GM12878 (cell line): Measurements from ENCODE around the gene SMPD3. TPM values are rescaled to one million over a fixed set of nuclear protein-coding genes. Genes with fewer than 3 reads are reported as not detected.

Experiments
- ATAC-seq: fragments of 200-7000 bp; cut with Tn5 transposase; 3 replicates; pipeline ENCODE4 v1.9.1; 2020; ENCODE audit warnings: mild to moderate bottlenecking, moderate library complexity
- BruUV-seq: library from RNA; stranded (reverse); fragments of 400-500 nt; replicated peaks from 2 replicates; lab custom pipeline; 2021; lab: Mats Ljungman, UMichigan
- CTCF ChIA-PET: fragments of 300-600 bp; sonication (Branson Sonifier 250); formaldehyde crosslinking; extraction: SDS; loops from one replicate; lab custom pipeline; 2021; ENCODE audit warnings: inconsistent platforms; lab: Yijun Ruan, JAX
- POLR2A ChIA-PET: fragments of 350-600 bp; formaldehyde crosslinking; extraction: SDS; loops from one replicate; lab custom pipeline; 2021; ENCODE audit warnings: inconsistent platforms; lab: Charles Lee
- RAD21 ChIA-PET: fragments of 300-600 bp; sonication (Branson Sonifier 250); formaldehyde crosslinking; loops from one replicate; lab custom pipeline; 2023; ENCODE audit warnings: antibody characterized with exemption; ENCODE audit not compliant: unreplicated experiment; lab: Charles Lee
- SMC1A ChIA-PET: fragments of 300-600 bp; sonication (Branson Sonifier 250); formaldehyde crosslinking; loops from one replicate; lab custom pipeline; 2023; ENCODE audit not compliant: unreplicated experiment, uncharacterized antibody; lab: Charles Lee
- DNase-seq: peaks from one replicate; pipeline ENCODE4 v3.0.0-alpha.2; 2011; ENCODE audit warnings: low read depth, low spot score
- FAIRE-seq: peaks from 3 replicates; lab custom pipeline; 2011; peaks lifted over from hg19 to GRCh38; lab: Jason Lieb, UNC
- H2AFZ ChIP-seq: 2 replicates; pipeline ENCODE4 v1.6.0; 2011; ENCODE audit warnings: low read depth, low read length, control low read depth; ENCODE audit not compliant: control insufficient read depth
- H3K27ac ChIP-seq: 2 replicates; pipeline ENCODE4 v1.5.1; 2011; ENCODE audit warnings: control low read depth; ENCODE audit not compliant: control insufficient read depth, insufficient read depth
- H3K27me3 ChIP-seq, 2 experiments: replicated peaks in 1 of 2; 2 replicates each; pipeline versions ENCODE4 v1.6.0 to v1.6.1; 2011; ENCODE audit warnings: low read length in 1 of 2; ENCODE audit not compliant: control insufficient read depth in 2 of 2, insufficient read depth in 2 of 2
- H3K36me3 ChIP-seq, 2 experiments: 2 replicates each; pipeline ENCODE4 v1.5.1; 2011; ENCODE audit warnings: low read length in 1 of 2; ENCODE audit not compliant: control insufficient read depth in 2 of 2, insufficient read depth in 2 of 2
- H3K4me1 ChIP-seq: 2 replicates; pipeline ENCODE4 v1.6.1; 2011; ENCODE audit warnings: mild to moderate bottlenecking, low read length, moderate library complexity, mixed read lengths; ENCODE audit not compliant: control insufficient read depth, insufficient read depth
- H3K4me2 ChIP-seq: 2 replicates; pipeline ENCODE4 v1.6.0; 2011; ENCODE audit warnings: control low read depth; ENCODE audit not compliant: control insufficient read depth, insufficient read depth
- H3K4me3 ChIP-seq: fragments of 200-600 bp; sonication (generic); 2 replicates; pipeline ENCODE4 v1.5.1; 2016
- H3K79me2 ChIP-seq: 2 replicates; pipeline ENCODE4 v1.6.0; 2011; ENCODE audit warnings: low read length; ENCODE audit not compliant: control insufficient read depth, insufficient read depth
- H3K9ac ChIP-seq: 2 replicates; pipeline ENCODE4 v1.8.0; 2011; ENCODE audit warnings: low read length, control low read depth, mixed read lengths; ENCODE audit not compliant: control insufficient read depth, insufficient read depth
- H3K9me3 ChIP-seq: replicated peaks from 3 replicates; pipeline ENCODE4 v1.5.1; 2011; ENCODE audit warnings: mild to moderate bottlenecking, low read length; ENCODE audit not compliant: control insufficient read depth, insufficient read depth
- H4K20me1 ChIP-seq: 2 replicates; pipeline ENCODE4 v1.6.0; 2011; ENCODE audit not compliant: control insufficient read depth, insufficient read depth
- EGR1 ChIP-seq, 2 experiments: IDR thresholded peaks; 1 replicate in 1 of 2; 2 replicates in 1 of 2; pipeline ENCODE4 v1.6.1; 2011 to 2012; ENCODE audit warnings: low read depth in 2 of 2, low read length in 2 of 2, borderline replicate concordance in 1 of 2, mild to moderate bottlenecking in 1 of 2, moderate library complexity in 1 of 2
- ESRRA ChIP-seq: IDR thresholded peaks from 2 replicates; pipeline ENCODE4 v1.6.1; 2012; ENCODE audit warnings: mild to moderate bottlenecking, low read length, improper control_type of control experiment
- SREBF2 ChIP-seq: IDR thresholded peaks from 2 replicates; pipeline ENCODE4 v1.6.1; 2012; ENCODE audit warnings: mild to moderate bottlenecking, low read length
- SUZ12 ChIP-seq: fragments of 200-600 bp; sonication (generic); IDR thresholded peaks from one replicate; pipeline ENCODE4 v1.6.1; 2018; ENCODE audit warnings: antibody characterized with exemption, mild to moderate bottlenecking; ENCODE audit not compliant: unreplicated experiment
- ZNF274 ChIP-seq: IDR thresholded peaks from one replicate; pipeline ENCODE4 v1.8.0; 2011; ENCODE audit not compliant: insufficient read length, insufficient read depth
- ZZZ3 ChIP-seq: IDR thresholded peaks from 2 replicates; pipeline ENCODE4 v1.6.1; 2011; ENCODE audit warnings: low read depth; ENCODE audit not compliant: control insufficient read depth, insufficient read length
- WGBS: methylation state at CpG from one replicate; pipeline ENCODE4 v1.1.6; 2016; ENCODE audit warnings: low lambda C conversion rate; ENCODE audit not compliant: insufficient replicate concordance, insufficient coverage; ENCODE audit errors: missing lambda C conversion rate; 5-methylcytosine and 5-hydroxymethylcytosine counted together
- in situ Hi-C: fragments of 300-500 bp; cut with MboI; formaldehyde crosslinking; loops from 9 replicates; pipeline ENCODE4 v1.14.3; 2018; ENCODE audit warnings: mixed read lengths
- intact Hi-C: fragments of 100-400 bp; cut with micrococcal nuclease; formaldehyde crosslinking; loops from one replicate; pipeline ENCODE4 v1.14.2; 2022; ENCODE audit not compliant: unreplicated experiment
- polyA plus RNA-seq, 11 experiments: library from polyadenylated mRNA; depleted of rRNA in 4 of 11; unstranded in 6 of 11; stranded (reverse) in 5 of 11; fragments of >200 nt; fragmentation: Nextera tagmentation in 4 of 11; fragmentation: Illumina TruSeq in 1 of 11; extraction: Ambion mirVana in 4 of 11; extraction: Trizol in 1 of 11; gene quantifications; 1 replicate in 1 of 11; 2 replicates in 10 of 11; pipeline versions ENCODE4 v1.2.1 to v1.2.3, GENCODE V29; 2011 to 2016; ENCODE audit warnings: inconsistent platforms in 2 of 11, missing spikeins in 2 of 11, low read depth in 1 of 11
- total RNA-seq, 4 experiments: library from RNA; depleted of rRNA in 3 of 4; stranded (reverse); fragments of >200 nt in 3 of 4; fragmentation: Illumina TruSeq in 1 of 4; extraction: Trizol in 1 of 4; gene quantifications; 2 replicates each; pipeline versions ENCODE4 v1.2.1 to v1.2.3, GENCODE V29; 2013 to 2021
- TF ChIP-seq, protein P1 (sequence below): fragments of 450-650 bp; formaldehyde crosslinking; IDR thresholded peaks from 2 replicates; pipeline ENCODE4 v1.5.0; 2022; ENCODE audit warnings: mild to moderate bottlenecking, missing genetic modification characterization

The SMPD3 gene
- total and polyA plus RNA-seq, 10 of the 15 experiments (the other 5 are each of a cell fraction or from before 2014, with no cell fraction given), result 0.04 to 2.0 (median 1.2) TPM

DNA sequence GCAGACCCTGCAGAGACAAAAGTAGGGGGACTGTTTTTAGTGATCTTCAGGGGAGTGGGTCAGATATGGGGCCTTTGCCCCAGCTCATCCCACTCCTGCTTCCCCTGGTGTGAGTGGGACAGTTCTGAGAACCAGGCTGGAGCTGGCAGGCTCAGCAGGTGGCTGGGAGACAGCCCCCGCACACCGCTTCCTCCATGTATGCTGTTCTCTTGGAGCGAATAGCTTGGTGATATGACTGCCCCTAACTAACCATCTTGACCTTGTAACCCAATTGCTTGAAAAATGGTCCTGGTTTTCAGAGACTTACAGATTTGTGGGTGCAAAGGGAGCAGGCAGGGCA lies 76.0 kb downstream of the SMPD3 start:
- Histone ChIP-seq H3K4me3 (no peak overlapping the region), H3K27ac (no peak overlapping the region), H4K20me1 (no peaks in the 10 kb centered on the region), H3K27me3 (no peaks in the 10 kb centered on the region; a peak in 2 of 4 replicates), H2AFZ (no peak overlapping the region), H3K36me3 (no peaks in the 10 kb centered on the region), H3K4me2 (no peak overlapping the region), H3K79me2 (no peaks in the 10 kb centered on the region), H3K9ac (no peak overlapping the region), H3K9me3 (no peaks in the 10 kb centered on the region), H3K4me1 (peaks cover 34% of the 10 kb centered on the region)
- 98% methylated on average over 3 of the region's 3 CpGs for WGBS
- ChIA-PET SMC1A (no interaction called here), CTCF (interaction anchor here (1.4 to 9.1 kb wide), 2 partner anchors 11 to 43 kb away, joined by 3 to 77 read pairs; no protein-coding TSS in a partner anchor), RAD21 (interaction anchor here (0.9 kb wide), 1 partner anchor 12 kb away, joined by 3 read pairs; no protein-coding TSS in a partner anchor), POLR2A (no interaction called here)
- FAIRE-seq (no peak), DNase-seq (no peak), ATAC-seq (no peak)
- intact Hi-C loops, result no loop called here
- in situ Hi-C loops, result no loop called here
- BruUV-seq, result no TSS peak
- TF ChIP-seq SREBF2 (no peak), SUZ12 (no peak), ZNF274 (no peak), ESRRA (no peak), EGR1 (IDR thresholded peaks at IDR 0.05; ENCODE audit: borderline replicate concordance in 1 of 2, low read depth in 2 of 2, low read length in 2 of 2) (no peak), ZZZ3 (no peak)
- TF ChIP-seq, protein P1, sequence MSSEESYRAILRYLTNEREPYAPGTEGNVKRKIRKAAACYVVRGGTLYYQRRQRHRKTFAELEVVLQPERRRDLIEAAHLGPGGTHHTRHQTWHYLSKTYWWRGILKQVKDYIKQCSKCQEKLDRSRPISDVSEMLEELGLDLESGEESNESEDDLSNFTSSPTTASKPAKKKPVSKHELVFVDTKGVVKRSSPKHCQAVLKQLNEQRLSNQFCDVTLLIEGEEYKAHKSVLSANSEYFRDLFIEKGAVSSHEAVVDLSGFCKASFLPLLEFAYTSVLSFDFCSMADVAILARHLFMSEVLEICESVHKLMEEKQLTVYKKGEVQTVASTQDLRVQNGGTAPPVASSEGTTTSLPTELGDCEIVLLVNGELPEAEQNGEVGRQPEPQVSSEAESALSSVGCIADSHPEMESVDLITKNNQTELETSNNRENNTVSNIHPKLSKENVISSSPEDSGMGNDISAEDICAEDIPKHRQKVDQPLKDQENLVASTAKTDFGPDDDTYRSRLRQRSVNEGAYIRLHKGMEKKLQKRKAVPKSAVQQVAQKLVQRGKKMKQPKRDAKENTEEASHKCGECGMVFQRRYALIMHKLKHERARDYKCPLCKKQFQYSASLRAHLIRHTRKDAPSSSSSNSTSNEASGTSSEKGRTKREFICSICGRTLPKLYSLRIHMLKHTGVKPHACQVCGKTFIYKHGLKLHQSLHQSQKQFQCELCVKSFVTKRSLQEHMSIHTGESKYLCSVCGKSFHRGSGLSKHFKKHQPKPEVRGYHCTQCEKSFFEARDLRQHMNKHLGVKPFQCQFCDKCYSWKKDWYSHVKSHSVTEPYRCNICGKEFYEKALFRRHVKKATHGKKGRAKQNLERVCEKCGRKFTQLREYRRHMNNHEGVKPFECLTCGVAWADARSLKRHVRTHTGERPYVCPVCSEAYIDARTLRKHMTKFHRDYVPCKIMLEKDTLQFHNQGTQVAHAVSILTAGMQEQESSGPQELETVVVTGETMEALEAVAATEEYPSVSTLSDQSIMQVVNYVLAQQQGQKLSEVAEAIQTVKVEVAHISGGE (CRISPR knock-in tag), result no peak
